ENCODE data around the gene OTULINL.

DNA sequence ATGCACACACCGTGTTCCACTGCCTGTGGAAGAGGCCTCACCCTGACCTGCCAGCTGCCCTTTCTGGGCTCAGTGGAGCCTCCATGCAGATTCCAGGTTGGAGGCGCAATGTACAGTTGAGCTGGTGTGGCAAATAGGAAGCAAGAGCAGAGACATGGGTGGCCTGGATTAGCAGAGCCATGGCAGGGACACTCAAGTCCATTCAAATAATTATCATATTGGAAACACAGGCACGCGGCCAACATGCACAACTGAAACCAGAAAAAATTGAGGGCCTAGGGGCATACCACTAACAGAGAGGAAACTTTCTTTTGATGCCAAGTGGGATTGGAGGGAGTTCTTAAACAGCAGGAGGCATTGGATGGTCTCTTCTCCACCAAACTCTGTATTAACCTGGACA, 35.8 kb downstream of the OTULINL start:
- no peak for TF ChIP-seq POLR2A (IDR thresholded peaks at IDR 0.05; ENCODE audit: low read length)
- no peak for TF ChIP-seq GATA1 (IDR thresholded peaks at IDR 0.05; ENCODE audit: low read depth, low read length)

Data from erythroblast (primary cell).